Suppressor macrophage treated with lipopolysaccharide for 1 hour (primary cell): ENCODE measurements around the gene SYCP3.

ENCODE experiments used
- DNase-seq, 3 donors: peaks; one replicate each; pipeline ENCODE4 v3.0.0-alpha.2; 2020 to 2022

The SYCP3 gene

DNA sequence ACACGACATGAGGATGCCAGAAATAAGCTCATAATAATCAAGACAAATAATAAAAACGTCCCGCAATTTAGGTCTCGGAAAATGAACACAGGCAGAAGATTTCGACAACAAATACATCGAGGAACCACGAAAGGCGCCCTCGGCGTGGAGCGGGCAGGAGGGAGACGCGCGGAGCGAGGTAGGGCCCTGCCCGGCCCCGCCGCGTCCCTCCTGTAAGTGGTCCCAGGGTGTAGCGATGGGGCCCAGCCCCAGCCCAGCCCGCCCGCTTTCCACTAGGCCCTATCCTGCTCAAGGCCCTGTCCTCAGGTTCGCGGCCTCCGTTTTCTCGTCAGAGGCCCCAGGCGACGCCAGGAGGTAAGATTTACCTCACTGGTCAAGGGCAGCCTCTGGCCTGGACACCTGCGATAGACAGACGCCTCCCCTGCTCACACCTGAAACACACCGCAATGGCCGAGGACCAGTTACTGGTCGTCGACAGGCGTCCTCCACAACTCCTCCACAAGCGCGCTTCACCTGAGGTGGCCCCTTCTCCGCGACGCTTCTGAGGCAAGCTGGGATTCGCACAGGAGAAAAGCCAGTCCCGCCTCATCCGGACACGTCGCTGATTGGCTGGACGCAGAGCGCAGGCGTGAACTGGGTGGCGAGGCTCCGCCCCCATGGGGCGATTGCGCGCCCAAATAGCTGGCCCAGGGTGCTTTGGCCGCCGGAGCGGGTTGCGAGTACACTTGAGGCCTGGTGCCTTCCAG is at the start of gene SYCP3:
Gene SYCP3 (minus strand): TSS at position 543 of the 746 bp plus-strand sequence. CDS start 1,527 bp downstream, outside the sequence.
- DNase-seq: no peak

- no peak for DNase-seq
Observed at GRCh38 chr12:101785671-101786070, 46.4 kb upstream of the SYCP3 start.

- DNase-seq: no peak
Observed at GRCh38 chr12:101784376-101784775, 45.1 kb upstream of the SYCP3 start.

- DNase-seq: no peak
Observed at GRCh38 chr12:101783838-101784237, 44.6 kb upstream of the SYCP3 start.

- DNase-seq: no peak
Observed at GRCh38 chr12:101783150-101783549, 43.9 kb upstream of the SYCP3 start.

DNA sequence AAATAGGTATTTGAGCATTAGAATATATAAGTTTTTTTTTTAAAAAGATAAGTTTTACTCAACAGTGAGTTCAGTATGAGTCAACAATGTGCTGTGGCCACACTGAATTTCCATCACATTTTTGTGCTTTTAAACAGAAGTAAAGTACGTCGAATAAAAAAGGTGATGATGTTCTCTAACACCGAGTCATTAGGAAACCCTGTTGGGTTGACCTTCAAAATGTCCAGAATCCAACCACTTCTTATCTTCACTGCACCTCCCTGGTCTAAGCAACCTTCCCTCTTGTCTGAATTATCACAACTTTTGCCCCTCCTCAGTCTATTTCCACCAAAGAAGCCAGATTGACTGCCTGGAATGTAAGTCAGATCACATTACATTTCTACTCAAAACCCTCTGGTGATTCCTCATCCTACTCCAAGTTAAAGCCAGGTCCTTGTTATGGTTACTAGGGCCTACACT is 43.0 kb upstream of the SYCP3 start:
- peak in 1 of 3 donors; percentile 44 for DNase-seq

DNA sequence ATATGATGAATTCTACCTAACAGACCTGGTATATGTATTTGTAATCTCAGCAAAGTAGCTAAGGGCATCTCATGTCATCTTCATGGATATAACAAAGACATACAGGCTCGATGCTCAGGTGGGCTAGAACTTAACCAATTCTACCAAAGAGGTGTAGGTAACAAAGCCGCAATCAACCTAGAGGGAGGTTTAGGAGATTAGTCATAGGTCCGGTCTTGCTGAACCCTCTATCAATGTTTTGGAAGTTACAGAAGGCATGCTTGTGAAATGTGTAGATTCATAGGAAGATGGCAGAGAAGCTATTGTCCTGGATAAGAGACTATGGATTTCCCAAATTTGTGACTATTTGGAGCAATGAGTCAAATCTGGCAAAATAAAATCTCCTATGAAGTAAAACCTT is 42.6 kb upstream of the SYCP3 start:
- no peak for DNase-seq

GRCh38 chr12:101780599-101780998 is 41.3 kb upstream of the SYCP3 start:
- peak; percentile 19 to 66 (median 66) for DNase-seq

DNA sequence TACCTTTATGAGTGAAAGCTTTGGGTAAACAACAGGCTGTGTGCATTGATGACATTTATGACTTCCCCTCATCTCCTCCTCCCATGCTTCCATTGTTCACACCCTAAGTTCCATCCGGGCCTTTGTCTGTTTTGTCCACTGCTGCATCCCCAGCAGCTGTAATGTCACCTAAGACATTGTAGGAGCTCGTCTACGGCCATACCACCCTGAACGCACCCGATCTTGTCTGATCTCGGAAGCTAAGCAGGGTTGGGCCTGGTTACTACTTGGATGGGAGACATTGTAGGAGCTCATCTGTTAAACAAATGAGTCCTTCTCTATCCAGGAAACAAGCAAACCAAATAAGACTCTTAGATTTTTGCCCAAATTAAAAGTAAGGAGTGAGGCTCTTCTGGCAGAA is 40.4 kb upstream of the SYCP3 start:
- DNase-seq: no peak

DNA sequence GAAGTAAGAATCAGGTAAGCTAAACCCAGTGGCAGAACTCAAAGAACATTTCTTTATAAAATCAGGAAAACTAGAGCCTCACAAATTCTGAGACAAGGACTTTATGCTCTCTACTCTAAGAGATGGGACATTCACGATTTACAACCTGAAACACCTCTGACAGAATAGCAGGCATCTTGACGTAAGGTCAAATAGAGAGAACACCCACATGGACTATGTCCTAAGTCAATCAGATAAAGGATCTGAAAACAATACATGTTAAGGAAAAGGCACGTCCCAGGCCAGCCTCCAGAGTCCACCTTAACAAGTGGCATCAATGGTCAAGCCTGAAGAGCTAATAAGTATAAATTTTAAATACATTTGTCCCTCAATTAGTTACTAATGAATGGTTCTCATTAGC is 39.9 kb upstream of the SYCP3 start:
- DNase-seq: no peak

- no peak for DNase-seq
Observed at GRCh38 chr12:101777978-101778377, 38.7 kb upstream of the SYCP3 start.

GRCh38 chr12:101777485-101777884 is 38.2 kb upstream of the SYCP3 start:
- peak; percentile 60 to 72 (median 70) for DNase-seq

- no peak for DNase-seq
Observed at GRCh38 chr12:101775816-101776215, 36.6 kb upstream of the SYCP3 start.

DNA sequence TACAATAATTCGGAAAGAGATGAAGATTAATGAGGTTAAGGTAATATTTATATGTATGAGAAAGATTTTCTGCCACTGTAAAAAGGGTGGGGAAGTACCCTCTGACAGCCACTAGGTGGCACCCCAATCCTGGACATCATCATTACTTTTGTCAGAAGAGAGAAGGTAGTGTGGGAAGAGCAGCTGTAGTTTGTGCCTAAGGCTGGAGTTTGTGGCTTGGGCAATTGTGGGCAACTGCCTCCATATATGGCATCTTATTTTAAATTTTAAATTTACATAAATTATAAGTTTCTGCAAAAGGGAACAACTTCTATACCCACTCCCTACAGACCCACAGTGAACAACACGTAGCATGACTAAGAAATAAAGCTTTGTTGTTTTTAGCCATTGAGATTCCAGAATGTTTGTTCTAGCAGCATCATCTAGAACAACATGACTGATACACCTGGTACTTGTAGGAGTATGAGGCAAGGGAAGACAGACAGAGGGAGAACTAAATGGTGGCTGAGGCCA is 34.4 kb upstream of the SYCP3 start:
- peak; percentile 83 to 87 (median 85) for DNase-seq

GRCh38 chr12:101772012-101772775 is 32.9 kb upstream of the SYCP3 start:
- DNase-seq: peak; percentile 48 to 66 (median 65)

DNA sequence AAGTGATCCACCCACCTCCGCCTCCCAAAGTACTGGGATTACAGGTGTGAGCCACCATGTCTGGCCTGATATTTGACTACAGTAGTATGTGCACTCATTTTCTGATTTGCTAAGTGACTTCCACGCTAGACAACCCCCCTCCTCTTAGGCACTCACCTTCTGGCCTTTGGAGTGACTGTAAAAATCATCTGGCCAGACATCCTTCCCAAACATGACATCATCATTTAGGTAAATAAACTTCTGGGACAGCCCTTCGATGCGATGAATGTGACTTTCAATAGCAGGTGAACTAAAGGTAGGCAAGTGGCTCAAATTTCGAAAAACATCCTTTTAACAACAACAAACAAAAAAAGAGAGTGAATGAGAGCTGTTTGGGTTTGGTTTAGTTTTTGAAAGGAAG is 30.6 kb upstream of the SYCP3 start:
- no peak for DNase-seq

- DNase-seq: no peak
Observed at GRCh38 chr12:101768781-101769180, 29.5 kb upstream of the SYCP3 start.

GRCh38 chr12:101767537-101767936 is 28.3 kb upstream of the SYCP3 start:
- no peak for DNase-seq

DNA sequence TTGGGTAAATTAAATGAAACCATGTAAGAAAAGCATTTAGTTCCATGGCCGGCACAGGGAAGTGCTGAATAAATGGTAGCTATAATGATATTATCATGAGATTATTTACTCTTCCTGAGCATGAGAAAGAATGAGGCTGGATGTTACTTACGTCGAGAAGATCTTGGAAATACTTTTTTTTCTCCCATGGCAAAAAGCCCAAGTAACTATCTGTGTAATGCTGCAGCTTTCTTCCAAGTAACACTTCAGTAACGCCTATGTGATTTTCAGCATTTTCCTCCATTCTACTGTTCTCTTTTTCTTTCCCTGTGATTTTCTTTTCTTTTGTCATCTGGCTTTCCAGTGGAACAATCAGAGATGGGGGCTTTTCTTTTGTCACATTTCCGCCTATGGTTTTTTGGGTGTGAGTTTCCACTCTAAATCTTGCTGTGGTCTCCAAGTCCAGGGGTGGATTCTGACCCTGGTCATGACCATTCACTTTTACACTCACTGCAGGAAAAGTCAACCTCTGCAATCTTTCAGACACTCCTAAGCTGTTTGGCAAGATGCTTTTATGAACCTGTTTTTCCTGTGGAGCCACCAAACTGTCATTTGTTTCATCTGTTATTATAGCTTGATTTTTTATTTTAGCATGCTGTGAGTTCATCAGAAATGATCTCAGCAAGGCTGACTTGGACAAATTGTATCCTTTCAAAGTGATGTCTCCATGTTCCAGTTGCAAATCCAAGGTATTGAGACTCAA is 25.0 kb upstream of the SYCP3 start:
- no peak for DNase-seq

GRCh38 chr12:101763246-101763931 is 24.1 kb upstream of the SYCP3 start:
- peak; percentile 78 to 86 (median 82) for DNase-seq

GRCh38 chr12:101761781-101762180 is 22.5 kb upstream of the SYCP3 start:
- DNase-seq: no peak

GRCh38 chr12:101761350-101761749 is 22.1 kb upstream of the SYCP3 start:
- peak; percentile 66 to 81 (median 77) for DNase-seq
